ENCODE results near the gene SNAPIN. TPM values are rescaled to one million over a fixed set of nuclear protein-coding genes. Genes with fewer than 3 reads are reported as not detected.

SNAPIN gene
- total RNA-seq, 4 donors from 2014 or later = 10.5 to 38.4 (median 27.4) TPM

DNA sequence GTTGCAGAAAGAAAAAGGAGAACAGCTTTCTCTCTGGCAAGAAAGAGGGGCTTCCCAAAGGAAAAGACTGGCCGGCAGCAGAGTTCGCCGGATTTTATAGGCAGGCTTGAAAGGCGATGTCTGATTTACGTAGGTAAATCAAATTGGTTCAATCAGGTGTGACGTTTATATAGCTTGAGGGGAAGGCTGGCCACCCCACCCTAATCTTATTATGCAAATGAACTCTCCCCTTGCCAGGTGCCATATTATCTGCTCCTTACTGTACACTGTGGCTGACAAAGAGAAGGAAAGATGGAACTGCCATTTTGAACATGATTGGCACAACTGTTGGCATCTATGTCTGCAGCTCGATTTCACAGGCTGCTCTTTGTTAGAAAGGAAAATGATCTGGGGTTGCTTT lies 52.5 kb downstream of the SNAPIN start:
- WGBS, 2 donors (ENCODE audit: low coverage in 1 of 2) = 26% methylated on average over 6 to 7 of the region's 7 CpGs
- Histone ChIP-seq H3K27me3 (no peaks in the 10 kb centered on the region), H3K27ac (no peak overlapping the region), H3K9me3 (no peaks in the 10 kb centered on the region), H3K4me1 (no peaks in the 10 kb centered on the region), H3K36me3 (no peaks in the 10 kb centered on the region), H3K4me3 (no peak overlapping the region)
- no peak for DNase-seq
- TF ChIP-seq, protein P1, sequence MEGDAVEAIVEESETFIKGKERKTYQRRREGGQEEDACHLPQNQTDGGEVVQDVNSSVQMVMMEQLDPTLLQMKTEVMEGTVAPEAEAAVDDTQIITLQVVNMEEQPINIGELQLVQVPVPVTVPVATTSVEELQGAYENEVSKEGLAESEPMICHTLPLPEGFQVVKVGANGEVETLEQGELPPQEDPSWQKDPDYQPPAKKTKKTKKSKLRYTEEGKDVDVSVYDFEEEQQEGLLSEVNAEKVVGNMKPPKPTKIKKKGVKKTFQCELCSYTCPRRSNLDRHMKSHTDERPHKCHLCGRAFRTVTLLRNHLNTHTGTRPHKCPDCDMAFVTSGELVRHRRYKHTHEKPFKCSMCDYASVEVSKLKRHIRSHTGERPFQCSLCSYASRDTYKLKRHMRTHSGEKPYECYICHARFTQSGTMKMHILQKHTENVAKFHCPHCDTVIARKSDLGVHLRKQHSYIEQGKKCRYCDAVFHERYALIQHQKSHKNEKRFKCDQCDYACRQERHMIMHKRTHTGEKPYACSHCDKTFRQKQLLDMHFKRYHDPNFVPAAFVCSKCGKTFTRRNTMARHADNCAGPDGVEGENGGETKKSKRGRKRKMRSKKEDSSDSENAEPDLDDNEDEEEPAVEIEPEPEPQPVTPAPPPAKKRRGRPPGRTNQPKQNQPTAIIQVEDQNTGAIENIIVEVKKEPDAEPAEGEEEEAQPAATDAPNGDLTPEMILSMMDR (IDR thresholded peaks at IDR 0.05) = no peak
- TF ChIP-seq EP300 (IDR thresholded peaks at IDR 0.05; ENCODE audit: low read depth) (no peak), POLR2A (IDR thresholded peaks at IDR 0.05) (no peak), POLR2AphosphoS5 (IDR thresholded peaks at IDR 0.05) (no peak)
- intact Hi-C loops (cut with DNase I; ENCODE audit: low total_unique reads) (no loop called here), in situ Hi-C loops (cut with MboI; ENCODE audit: low pct_ligation_motif_present in 1 of 4, low pct_unique_long_range_greater_than_20kb in 1 of 4, low sequenced_read_pairs in 3 of 4) (no loop called here)

Small RNA genes within 50 kb of the gene (small RNA-seq; reads per million reads assigned to genes)
- gene MIR8083 (0 reads per million in 4 donors), gene RN7SL372P (0 reads per million in 4 donors)

Other genes with a start within 250 kb of the SNAPIN start
- gene S100A7A, start 242.2 kb upstream of the SNAPIN start, total RNA-seq = not detected
- gene S100A7, start 198.1 kb upstream of the SNAPIN start, total RNA-seq = not detected
- 100 to 1,000 TPM; 219 to 881 (median 433) TPM for gene S100A6, start 122.7 kb upstream of the SNAPIN start, total RNA-seq
- gene S100A5, start 117.8 kb upstream of the SNAPIN start, total RNA-seq = not detected
- gene S100A4, start 112.9 kb upstream of the SNAPIN start, total RNA-seq = 100 to 1,000 TPM in 1 of 4 donors, 10 to 100 TPM in 3; 40.8 to 138 (median 78.6) TPM
- under 1 TPM in 1 of 4 donors, not detected in 3; 0.64 TPM for gene S100A3, start 109.4 kb upstream of the SNAPIN start, total RNA-seq
- gene S100A2, start 92.9 kb upstream of the SNAPIN start, total RNA-seq = 1 to 10 TPM in 1 of 4 donors, not detected in 3; 2.2 TPM
- gene S100A16, start 45.6 kb upstream of the SNAPIN start, total RNA-seq = 100 to 1,000 TPM; 181 to 223 (median 196) TPM
- 100 to 1,000 TPM; 134 to 514 (median 437) TPM for gene S100A14, start 42.4 kb upstream of the SNAPIN start, total RNA-seq
- 10 to 100 TPM; 33.8 to 67.8 (median 45.5) TPM for gene S100A13, start 31.2 kb upstream of the SNAPIN start, total RNA-seq
- 1 to 10 TPM in 2 of 4 donors, not detected in 2; 3.7 to 4.4 TPM for gene S100A1, start 30.3 kb upstream of the SNAPIN start, total RNA-seq
- 10 to 100 TPM; 35.2 to 86.1 (median 65.2) TPM for gene CHTOP, start 24.6 kb upstream of the SNAPIN start, total RNA-seq
- gene ILF2, start 12.3 kb downstream of the SNAPIN start, total RNA-seq = 100 to 1,000 TPM in 1 of 4 donors, 10 to 100 TPM in 3; 16.5 to 102 (median 66.5) TPM
- 10 to 100 TPM in 3 of 4 donors, 1 to 10 TPM in 1; 9.8 to 25.1 (median 13.4) TPM for gene NPR1, start 20.0 kb downstream of the SNAPIN start, total RNA-seq
- gene INTS3, start 69.3 kb downstream of the SNAPIN start, total RNA-seq = 10 to 100 TPM; 26.1 to 35.6 (median 28.0) TPM
- 100 to 1,000 TPM in 1 of 4 donors, 10 to 100 TPM in 3; 15.2 to 159 (median 26.2) TPM for gene SLC27A3, start 116.7 kb downstream of the SNAPIN start, total RNA-seq